K562 treated with DMSO at 1 percent for 12 hours (cell line): ENCODE results near the gene PLCB2. TPM values are rescaled to one million over a fixed set of nuclear protein-coding genes. Genes with fewer than 3 reads are reported as not detected.

ENCODE experiments used
- total RNA-seq: library from RNA; unstranded; fragments of 300-600 nt; gene quantifications from 2 replicates; pipeline ENCODE4 v1.2.3, GENCODE V29; 2022; ENCODE audit not compliant: insufficient read depth

Gene PLCB2, protein sequence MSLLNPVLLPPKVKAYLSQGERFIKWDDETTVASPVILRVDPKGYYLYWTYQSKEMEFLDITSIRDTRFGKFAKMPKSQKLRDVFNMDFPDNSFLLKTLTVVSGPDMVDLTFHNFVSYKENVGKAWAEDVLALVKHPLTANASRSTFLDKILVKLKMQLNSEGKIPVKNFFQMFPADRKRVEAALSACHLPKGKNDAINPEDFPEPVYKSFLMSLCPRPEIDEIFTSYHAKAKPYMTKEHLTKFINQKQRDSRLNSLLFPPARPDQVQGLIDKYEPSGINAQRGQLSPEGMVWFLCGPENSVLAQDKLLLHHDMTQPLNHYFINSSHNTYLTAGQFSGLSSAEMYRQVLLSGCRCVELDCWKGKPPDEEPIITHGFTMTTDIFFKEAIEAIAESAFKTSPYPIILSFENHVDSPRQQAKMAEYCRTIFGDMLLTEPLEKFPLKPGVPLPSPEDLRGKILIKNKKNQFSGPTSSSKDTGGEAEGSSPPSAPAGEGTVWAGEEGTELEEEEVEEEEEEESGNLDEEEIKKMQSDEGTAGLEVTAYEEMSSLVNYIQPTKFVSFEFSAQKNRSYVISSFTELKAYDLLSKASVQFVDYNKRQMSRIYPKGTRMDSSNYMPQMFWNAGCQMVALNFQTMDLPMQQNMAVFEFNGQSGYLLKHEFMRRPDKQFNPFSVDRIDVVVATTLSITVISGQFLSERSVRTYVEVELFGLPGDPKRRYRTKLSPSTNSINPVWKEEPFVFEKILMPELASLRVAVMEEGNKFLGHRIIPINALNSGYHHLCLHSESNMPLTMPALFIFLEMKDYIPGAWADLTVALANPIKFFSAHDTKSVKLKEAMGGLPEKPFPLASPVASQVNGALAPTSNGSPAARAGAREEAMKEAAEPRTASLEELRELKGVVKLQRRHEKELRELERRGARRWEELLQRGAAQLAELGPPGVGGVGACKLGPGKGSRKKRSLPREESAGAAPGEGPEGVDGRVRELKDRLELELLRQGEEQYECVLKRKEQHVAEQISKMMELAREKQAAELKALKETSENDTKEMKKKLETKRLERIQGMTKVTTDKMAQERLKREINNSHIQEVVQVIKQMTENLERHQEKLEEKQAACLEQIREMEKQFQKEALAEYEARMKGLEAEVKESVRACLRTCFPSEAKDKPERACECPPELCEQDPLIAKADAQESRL
- 4.1 and 7.1 TPM in 2 replicates for total RNA-seq

GRCh38 chr15:40307421-40308211 lies at the start of gene PLCB2:
TSS of gene PLCB2 (minus strand) at chr15:40307935. CDS start at chr15:40307672, 263 bp downstream.

GRCh38 chr15:40340740-40341400 lies 33.1 kb upstream of the PLCB2 start, which contains the start of gene CCDC9B:
TSS of gene CCDC9B (minus strand) at chr15:40340939. CDS start at chr15:40340819, 120 bp downstream.

GRCh38 chr15:40323239-40323952 lies 15.7 kb upstream of the PLCB2 start, which contains the start of gene INAFM2:
TSS of gene INAFM2 (plus strand) at chr15:40323692. CDS start at chr15:40324056, 364 bp downstream.

DNA sequence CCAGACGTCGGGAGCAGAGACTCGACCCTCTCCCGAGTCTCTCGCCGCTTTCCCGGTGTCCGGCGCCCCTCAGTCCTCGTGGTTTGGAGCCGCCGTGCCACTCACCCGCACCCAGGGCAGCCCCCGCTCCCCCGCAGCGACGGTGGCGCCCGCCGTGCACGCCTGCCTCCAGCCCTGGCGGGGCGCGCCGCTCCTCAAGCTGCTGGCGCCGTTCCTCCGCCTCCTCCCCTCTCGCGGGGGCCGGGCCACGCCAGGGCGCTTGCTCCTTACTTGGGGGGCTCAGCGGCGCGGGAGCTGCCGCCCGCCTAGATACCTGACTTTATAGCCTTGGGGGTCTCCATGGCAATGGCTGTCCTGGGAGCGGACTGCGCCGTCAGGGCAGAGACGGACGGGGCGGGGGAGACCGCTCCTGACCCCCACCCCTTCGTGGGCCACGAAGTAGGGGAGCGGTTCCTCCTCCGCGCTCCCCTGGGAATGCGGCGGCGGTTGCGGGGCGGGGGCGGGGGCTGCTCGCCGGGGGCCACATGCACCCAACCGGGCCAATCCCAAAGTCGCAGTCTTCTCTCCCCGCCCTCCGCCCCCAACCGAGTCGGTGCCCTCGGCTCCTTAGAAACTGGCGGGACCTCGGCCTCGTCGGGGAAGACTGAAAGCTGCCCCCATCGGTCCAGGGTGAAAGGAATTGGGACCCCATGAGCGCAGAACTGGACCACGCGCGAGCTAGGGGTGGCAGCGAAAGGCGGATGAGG lies 24.7 kb downstream of the PLCB2 start, which contains the start of gene ANKRD63:
Gene ANKRD63, minus strand, starts transcription at position 196 of the 746 bp plus-strand sequence. CDS start 478 bp downstream, outside the sequence.

DNA sequence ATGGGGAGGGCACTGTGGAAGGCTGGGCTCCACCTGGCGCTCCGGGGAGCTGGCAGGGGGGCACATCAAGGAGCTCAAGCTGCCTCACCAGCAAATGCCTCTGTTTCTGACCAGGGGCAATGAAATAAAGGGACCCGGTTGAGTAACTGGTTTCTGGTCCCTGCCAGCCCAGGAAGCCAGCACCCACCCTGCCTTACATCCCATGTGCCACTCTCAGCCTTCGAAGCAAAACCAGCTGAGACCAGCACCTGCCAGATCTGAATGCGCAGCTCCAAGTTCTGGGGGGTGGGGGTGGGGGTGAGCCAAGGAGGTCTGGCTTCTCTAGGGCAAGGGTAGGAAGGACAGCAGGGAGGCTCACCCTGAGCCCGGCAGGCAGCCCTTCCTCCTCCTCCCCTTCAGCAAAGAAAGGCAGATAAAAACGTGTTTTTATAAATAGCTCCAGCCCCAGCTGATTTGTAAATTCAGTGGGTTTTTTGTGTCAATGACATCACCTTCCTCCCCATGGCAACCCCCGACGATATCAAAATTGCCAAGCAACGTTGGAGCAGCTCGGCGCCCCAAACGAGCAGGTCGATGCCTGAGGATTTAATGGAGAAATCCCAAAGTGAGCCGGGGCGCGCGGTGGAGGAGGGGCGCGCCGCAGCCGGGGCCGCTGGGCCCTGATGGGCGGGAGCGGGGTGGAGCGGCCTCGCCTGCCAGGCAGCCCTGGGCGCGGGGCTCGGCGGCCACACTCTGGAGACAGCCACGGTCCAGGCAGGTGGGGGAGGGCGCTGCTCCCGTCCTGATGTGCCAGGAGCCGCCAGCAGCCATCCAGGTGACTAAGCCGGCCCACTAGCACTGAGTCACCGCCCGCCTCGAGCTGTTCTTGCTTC lies 69.0 kb downstream of the PLCB2 start, which contains the start of gene PAK6:
Gene PAK6, plus strand, starts transcription at position 532 of the 872 bp plus-strand sequence. CDS start 25,723 bp downstream, outside the sequence.

Other genes starting within 250 kb of the PLCB2 start
- 11.8 and 20.0 TPM in 2 replicates for gene BMF, start 199.1 kb downstream of the PLCB2 start, total RNA-seq
- gene BUB1B, start 146.9 kb downstream of the PLCB2 start, total RNA-seq = 15.6 and 50.3 TPM in 2 replicates
- gene PAK6, start 68.9 kb downstream of the PLCB2 start, total RNA-seq = 0.44 TPM in 1 of 2 replicates, not detected in the other
- gene ANKRD63, start 24.9 kb downstream of the PLCB2 start, total RNA-seq = 1.2 TPM in 1 of 2 replicates, not detected in the other
- gene INAFM2, start 15.8 kb upstream of the PLCB2 start, total RNA-seq = 14.7 and 22.7 TPM in 2 replicates
- gene CCDC9B, start 33.0 kb upstream of the PLCB2 start, total RNA-seq = 0.32 and 0.83 TPM in 2 replicates
- gene PHGR1, start 43.1 kb upstream of the PLCB2 start, total RNA-seq = not detected in 2 replicates
- gene DISP2, start 50.3 kb upstream of the PLCB2 start, total RNA-seq = 0.06 TPM in 1 of 2 replicates, not detected in the other
- 28.4 and 47.2 TPM in 2 replicates for gene KNSTRN, start 74.8 kb upstream of the PLCB2 start, total RNA-seq
- gene IVD, start 97.9 kb upstream of the PLCB2 start, total RNA-seq = 3.2 and 3.3 TPM in 2 replicates
- 15.2 and 28.2 TPM in 2 replicates for gene BAHD1, start 133.0 kb upstream of the PLCB2 start, total RNA-seq
- gene CHST14, start 163.0 kb upstream of the PLCB2 start, total RNA-seq = 10.8 and 15.0 TPM in 2 replicates